GM19455 (cell line): ENCODE measurements around the gene FOXN1.
"Not testable (repeated sequence)": the region's sequence is repeated elsewhere in the genome, so short reads cannot be mapped to it uniquely, and the experiment has no call there.

Experiments used
- ATAC-seq: cut with Tn5 transposase; IDR thresholded peaks from one replicate; pipeline ENCODE4 v1.9.1; 2021; ENCODE audit not compliant: unreplicated experiment

Gene FOXN1

DNA sequence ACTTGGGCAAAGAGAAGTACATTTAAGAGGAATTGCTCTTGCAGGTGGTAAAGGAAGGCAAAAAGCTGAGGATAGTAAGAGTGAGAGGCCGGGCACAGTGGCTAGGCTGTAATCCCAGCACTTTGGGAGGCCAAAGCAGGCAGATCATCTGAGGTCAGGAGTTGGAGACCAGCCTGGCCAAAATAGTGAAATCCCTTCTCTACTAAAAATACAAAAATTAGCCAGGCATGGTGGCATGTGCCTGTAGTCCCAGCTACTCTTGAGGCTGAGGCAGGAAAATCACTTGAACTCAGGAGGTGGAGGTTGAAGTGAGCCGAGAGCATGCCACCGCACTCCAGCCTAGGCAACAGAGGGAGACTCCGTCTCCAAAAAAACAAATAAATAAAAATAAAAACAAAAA is 16.1 kb downstream of the FOXN1 start:
- ATAC-seq, result not testable (repeated sequence)

DNA sequence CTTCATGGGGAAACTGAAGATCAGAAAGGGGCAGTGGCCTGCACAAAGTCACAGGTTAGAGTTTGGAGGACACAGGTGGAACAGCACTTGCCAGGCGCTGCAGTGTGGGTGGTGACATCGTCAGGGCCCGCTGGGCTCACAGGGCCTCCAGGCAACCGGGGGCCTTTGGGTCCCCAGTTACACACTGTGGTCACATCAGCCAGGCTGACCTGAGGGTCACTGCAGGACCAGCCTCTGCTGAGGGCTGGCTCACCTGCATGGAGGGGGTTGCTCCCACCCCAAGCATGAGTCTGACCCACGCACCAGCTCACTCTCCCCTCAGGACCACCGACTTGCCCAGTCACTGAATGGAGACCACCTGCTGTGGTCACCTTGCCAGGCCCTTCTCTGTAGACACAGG is 17.0 kb downstream of the FOXN1 start:
- no peak for ATAC-seq

GRCh38 chr17:28523876-28524275 is 17.7 kb downstream of the FOXN1 start:
- no peak for ATAC-seq

DNA sequence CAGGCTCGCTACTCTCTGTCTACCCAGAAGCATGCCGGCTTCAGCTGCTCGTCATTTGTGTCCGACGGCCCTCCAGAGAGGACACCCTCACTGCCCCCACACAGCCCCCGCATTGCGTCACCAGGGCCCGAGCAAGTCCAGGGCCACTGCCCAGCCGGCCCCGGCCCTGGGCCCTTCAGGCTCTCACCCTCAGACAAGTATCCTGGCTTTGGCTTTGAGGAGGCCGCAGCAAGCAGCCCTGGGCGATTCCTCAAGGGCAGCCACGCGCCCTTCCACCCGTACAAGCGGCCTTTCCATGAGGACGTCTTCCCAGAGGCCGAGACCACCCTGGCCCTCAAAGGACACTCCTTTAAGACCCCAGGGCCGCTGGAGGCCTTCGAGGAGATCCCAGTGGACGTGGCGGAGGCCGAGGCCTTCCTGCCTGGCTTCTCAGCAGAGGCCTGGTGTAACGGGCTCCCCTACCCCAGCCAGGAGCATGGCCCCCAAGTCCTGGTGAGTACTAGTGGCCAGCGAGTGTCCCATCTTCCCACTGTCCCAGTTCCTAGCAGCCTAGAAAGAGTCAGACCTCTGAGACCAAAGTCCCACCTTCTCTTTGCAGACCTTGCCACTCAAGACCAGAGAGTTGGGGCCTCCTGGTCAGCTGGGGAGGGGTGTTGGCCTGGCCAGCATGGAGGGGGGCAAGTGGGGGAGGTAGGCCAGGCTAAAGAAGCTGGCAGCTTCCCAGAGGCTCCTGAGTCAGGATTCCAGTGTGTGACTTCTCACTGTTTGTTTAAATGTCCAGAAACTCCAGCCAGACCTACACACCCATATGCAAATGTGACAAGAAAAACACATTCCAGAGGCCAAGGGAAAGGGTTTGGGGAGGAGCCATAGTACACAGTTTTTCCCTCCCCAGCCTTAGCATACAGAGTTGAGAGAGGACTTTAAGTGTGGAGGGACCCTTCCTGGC is 18.6 kb downstream of the FOXN1 start:
- no peak for ATAC-seq

GRCh38 chr17:28526381-28526780 is 20.2 kb downstream of the FOXN1 start:
- no peak for ATAC-seq

GRCh38 chr17:28527181-28527681 is 21.1 kb downstream of the FOXN1 start:
- ATAC-seq, result no peak

GRCh38 chr17:28527859-28528258 is 21.7 kb downstream of the FOXN1 start:
- ATAC-seq, result no peak

- ATAC-seq, result no peak
These were observed 22.3 kb downstream of the FOXN1 start for GRCh38 chr17:28528327-28529012.

DNA sequence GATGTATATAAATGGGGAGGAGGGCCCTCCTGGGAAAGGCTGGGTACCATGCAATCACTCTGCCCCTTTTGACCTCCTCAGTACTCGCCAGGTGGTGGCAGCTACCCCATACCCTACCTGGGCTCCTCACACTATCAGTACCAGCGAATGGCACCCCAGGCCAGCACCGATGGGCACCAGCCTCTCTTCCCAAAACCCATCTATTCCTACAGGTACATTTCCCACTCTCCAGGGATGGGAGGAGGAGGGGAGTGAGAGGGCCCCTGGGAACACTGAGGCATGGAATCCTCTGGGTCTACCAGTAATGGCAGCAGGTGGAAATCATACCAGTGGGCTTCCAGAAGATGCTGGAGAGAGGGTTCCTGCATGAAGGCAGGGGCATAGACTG is 22.9 kb downstream of the FOXN1 start:
- no peak for ATAC-seq

DNA sequence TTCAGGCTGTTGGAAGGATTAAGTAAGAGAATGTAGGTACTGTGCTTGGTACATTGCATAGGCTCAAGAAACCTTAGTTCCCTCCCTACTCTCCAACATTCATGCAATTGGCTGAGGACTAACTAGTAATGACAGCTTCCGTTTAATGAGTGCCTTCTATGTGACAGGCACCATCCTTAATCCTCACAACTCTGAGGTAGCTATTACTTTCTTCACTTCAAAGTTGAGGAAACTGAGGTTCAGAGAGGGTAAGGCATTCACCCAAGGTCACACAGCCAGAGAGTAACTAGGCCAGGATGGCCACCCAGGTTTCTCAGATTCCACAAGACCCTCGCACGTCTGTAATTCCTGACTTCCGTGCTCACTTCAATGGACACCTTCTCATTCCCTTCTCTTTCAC is 24.1 kb downstream of the FOXN1 start:
- no peak for ATAC-seq

GRCh38 chr17:28530926-28531325 is 24.8 kb downstream of the FOXN1 start:
- ATAC-seq, result no peak

DNA sequence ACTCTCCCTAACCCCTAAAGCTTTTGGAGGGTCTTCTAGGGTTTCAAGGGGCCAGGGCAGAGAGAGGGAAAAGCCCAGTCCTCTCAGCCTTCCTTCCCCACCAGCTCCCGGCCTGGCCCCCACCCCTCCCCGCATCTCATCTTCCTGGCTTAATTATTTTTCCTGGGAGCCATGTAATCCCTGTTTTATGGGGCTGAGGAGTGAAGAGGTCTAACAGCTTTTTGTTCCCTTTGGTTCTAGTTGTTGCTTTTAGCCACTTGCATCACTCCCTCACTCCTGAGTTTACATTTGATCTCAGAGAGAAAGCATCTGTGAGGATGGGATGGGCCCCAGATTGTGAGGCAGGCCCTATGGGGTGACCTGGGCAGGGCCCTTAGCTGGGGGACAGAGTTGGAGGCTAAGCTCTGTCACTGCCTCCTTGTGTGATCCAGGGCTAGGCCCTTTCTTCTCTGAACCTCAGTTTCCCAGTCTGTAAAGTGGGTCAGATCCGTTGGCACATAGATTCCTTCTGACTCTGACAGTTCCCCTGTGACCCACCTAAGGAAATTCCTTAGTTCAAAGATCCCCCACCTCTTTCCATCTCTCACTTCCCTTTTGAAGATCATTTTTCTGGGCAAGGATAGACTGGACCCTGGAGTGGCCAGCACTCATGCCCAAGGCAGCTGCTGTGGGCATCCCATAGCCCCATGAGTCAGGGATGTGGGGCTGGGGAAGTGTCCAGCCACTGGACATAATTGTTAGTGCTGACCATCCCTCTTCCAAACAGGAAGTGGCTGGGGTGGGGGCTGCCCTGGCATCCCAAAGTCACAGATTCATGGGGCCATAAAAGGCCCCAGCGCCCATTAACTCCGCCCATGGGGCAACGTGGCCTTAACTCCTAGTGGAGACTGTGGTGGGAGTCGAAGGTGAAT is 26.2 kb downstream of the FOXN1 start:
- ATAC-seq, result no peak

GRCh38 chr17:28533091-28533807 is 27.1 kb downstream of the FOXN1 start:
- ATAC-seq, result no peak

DNA sequence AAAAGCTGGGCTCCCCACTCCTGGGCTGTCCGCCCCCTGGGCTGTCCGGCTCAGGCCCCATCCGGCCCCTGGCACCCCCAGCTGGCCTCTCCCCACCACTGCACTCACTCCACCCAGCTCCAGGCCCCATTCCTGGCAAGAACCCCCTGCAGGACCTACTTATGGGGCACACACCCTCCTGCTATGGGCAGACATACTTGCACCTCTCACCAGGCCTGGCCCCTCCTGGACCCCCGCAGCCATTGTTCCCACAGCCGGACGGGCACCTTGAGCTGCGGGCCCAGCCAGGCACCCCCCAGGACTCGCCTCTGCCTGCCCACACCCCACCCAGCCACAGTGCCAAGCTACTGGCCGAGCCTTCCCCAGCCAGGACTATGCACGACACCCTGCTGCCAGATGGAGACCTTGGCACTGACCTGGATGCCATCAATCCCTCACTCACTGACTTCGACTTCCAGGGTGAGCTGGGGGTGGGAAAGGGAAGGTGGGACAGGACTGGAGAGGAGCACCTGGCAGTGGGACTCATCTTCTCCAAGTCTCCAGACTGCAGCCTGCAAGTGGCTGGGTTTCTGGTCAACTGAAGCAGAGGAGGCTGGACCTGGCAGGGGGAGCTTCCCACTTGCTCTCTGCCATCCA is 28.7 kb downstream of the FOXN1 start:
- no peak for ATAC-seq

GRCh38 chr17:28536532-28537218 is 30.5 kb downstream of the FOXN1 start:
- ATAC-seq, result no peak

- ATAC-seq, result no peak
These were observed 31.1 kb downstream of the FOXN1 start for GRCh38 chr17:28537219-28537610.

GRCh38 chr17:28538296-28538895 is 32.2 kb downstream of the FOXN1 start:
- no peak for ATAC-seq

DNA sequence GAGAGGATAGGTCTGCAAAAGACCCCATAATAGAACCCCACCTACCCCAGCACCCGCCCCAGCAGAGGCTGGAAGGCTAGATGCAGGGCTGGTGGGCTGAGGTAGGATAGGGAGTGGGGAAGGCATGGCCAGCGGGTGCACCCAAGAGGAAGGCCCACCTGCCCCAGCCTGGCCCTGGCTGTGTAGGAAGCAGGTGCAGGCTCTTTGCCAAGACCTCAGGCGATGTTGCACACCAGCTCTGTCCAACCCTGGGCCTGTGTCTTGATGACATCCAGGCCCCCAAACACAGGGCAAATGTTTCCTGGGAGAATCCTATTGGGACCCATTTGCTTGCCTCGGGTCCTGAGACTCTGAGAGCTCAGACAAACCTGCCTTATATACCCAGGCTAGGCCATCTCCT is 34.1 kb downstream of the FOXN1 start:
- ATAC-seq, result no peak

DNA sequence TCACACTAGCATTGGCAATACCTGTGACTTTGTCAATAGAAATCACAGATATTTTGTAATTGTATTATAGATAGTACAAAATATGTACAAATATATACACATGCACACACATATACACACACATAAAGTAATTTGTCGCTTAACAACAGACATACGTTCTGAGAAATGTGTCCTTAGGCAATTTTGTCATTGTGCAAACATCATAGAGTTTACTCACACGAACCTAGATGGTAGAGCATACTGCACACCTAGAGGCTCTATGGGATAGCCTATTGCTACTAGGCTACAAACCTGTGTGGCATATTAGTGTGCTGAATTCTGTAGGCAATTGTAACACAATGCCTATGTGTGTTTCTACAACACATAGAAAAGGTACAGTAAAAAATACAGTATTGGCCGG is 35.3 kb downstream of the FOXN1 start:
- ATAC-seq, result no peak
